ENCODE results near the gene KCTD21.

KCTD21 gene

GRCh38 chr11:78228467-78228866 lies 40.0 kb upstream of the KCTD21 start:
- H3K4me1 ChIP-seq (ENCODE audit: insufficient read depth, low read length, severe bottlenecking), result peaks cover 4% of the 10 kb centered on the region
- TF ChIP-seq EZH2 (IDR thresholded peaks at IDR 0.05; ENCODE audit: borderline replicate concordance, low read length), result no peak
- TF ChIP-seq, protein P1, sequence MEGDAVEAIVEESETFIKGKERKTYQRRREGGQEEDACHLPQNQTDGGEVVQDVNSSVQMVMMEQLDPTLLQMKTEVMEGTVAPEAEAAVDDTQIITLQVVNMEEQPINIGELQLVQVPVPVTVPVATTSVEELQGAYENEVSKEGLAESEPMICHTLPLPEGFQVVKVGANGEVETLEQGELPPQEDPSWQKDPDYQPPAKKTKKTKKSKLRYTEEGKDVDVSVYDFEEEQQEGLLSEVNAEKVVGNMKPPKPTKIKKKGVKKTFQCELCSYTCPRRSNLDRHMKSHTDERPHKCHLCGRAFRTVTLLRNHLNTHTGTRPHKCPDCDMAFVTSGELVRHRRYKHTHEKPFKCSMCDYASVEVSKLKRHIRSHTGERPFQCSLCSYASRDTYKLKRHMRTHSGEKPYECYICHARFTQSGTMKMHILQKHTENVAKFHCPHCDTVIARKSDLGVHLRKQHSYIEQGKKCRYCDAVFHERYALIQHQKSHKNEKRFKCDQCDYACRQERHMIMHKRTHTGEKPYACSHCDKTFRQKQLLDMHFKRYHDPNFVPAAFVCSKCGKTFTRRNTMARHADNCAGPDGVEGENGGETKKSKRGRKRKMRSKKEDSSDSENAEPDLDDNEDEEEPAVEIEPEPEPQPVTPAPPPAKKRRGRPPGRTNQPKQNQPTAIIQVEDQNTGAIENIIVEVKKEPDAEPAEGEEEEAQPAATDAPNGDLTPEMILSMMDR (IDR thresholded peaks at IDR 0.05; ENCODE audit: low read length), result peak; percentile 64

DNA sequence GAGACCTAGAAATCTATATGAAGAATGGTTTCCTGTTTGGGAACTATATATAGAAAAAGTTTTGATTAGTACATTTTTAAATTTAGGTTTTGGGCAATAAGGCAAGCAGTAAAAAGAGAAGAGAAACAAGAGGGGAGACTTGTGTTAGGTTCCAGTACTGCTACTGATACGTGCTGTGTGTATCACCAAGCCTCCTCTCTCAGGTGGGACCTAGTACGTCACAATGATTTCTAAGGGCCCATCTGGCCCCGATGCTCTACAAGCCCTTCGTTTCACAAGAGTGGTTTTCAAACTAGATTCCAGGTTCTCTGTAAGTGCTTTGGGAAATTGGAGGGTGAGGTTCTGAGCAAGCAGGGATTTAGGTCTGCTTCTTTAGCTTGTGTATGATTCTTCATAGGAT lies 39.5 kb upstream of the KCTD21 start:
- H3F3A ChIP-seq (ENCODE audit: insufficient read depth, low read length), result no peaks in the 10 kb centered on the region
- no peaks in the 10 kb centered on the region for H3K9me3 ChIP-seq (ENCODE audit: low read length)
- peaks cover 7% of the 10 kb centered on the region for H3K4me1 ChIP-seq (ENCODE audit: insufficient read depth, low read length, severe bottlenecking)
- no peak overlapping the region for H3K4me2 ChIP-seq (ENCODE audit: low read length)
- no peak overlapping the region for H3K4me3 ChIP-seq (ENCODE audit: low read depth, low read length, poor library complexity, severe bottlenecking)
- H3K9ac ChIP-seq (ENCODE audit: low read length), result no peak overlapping the region
- TF ChIP-seq EZH2 (IDR thresholded peaks at IDR 0.05; ENCODE audit: borderline replicate concordance, low read length), result no peak
- TF ChIP-seq, protein P1 (IDR thresholded peaks at IDR 0.05; ENCODE audit: low read length), result no peak
- no peak overlapping the region for H2AFZ ChIP-seq (ENCODE audit: low read length)
- no peaks in the 10 kb centered on the region for H3K9me2 ChIP-seq (ENCODE audit: low read depth, low read length)
- H4K20me1 ChIP-seq (ENCODE audit: insufficient read depth, low read length), result no peaks in the 10 kb centered on the region
- H3K27me3 ChIP-seq (ENCODE audit: insufficient read depth, low read length), result no peaks in the 10 kb centered on the region
- no peaks in the 10 kb centered on the region for H3K79me2 ChIP-seq (ENCODE audit: insufficient read depth, low read length)
- H3K36me3 ChIP-seq (ENCODE audit: insufficient read depth, low read length), result no peaks in the 10 kb centered on the region
- no peak overlapping the region for H3K27ac ChIP-seq (ENCODE audit: low read depth, low read length, poor library complexity, severe bottlenecking)

More at GRCh38 chr11:78228467-78228866, 40.0 kb upstream of the KCTD21 start:
- H3K79me2 ChIP-seq (ENCODE audit: insufficient read depth, low read length), result no peaks in the 10 kb centered on the region
- no peaks in the 10 kb centered on the region for H3F3A ChIP-seq (ENCODE audit: insufficient read depth, low read length)
- H3K9me2 ChIP-seq (ENCODE audit: low read depth, low read length), result no peaks in the 10 kb centered on the region
- no peak overlapping the region for H2AFZ ChIP-seq (ENCODE audit: low read length)
- H3K27ac ChIP-seq (ENCODE audit: low read depth, low read length, poor library complexity, severe bottlenecking), result no peak overlapping the region
- H3K4me3 ChIP-seq (ENCODE audit: low read depth, low read length, poor library complexity, severe bottlenecking), result no peak overlapping the region
- no peak overlapping the region for H3K9ac ChIP-seq (ENCODE audit: low read length)
- no peaks in the 10 kb centered on the region for H3K27me3 ChIP-seq (ENCODE audit: insufficient read depth, low read length)
- H3K36me3 ChIP-seq (ENCODE audit: insufficient read depth, low read length), result no peaks in the 10 kb centered on the region
- H3K4me2 ChIP-seq (ENCODE audit: low read length), result no peak overlapping the region
- H4K20me1 ChIP-seq (ENCODE audit: insufficient read depth, low read length), result no peaks in the 10 kb centered on the region
- H3K9me3 ChIP-seq (ENCODE audit: low read length), result no peaks in the 10 kb centered on the region

DNA sequence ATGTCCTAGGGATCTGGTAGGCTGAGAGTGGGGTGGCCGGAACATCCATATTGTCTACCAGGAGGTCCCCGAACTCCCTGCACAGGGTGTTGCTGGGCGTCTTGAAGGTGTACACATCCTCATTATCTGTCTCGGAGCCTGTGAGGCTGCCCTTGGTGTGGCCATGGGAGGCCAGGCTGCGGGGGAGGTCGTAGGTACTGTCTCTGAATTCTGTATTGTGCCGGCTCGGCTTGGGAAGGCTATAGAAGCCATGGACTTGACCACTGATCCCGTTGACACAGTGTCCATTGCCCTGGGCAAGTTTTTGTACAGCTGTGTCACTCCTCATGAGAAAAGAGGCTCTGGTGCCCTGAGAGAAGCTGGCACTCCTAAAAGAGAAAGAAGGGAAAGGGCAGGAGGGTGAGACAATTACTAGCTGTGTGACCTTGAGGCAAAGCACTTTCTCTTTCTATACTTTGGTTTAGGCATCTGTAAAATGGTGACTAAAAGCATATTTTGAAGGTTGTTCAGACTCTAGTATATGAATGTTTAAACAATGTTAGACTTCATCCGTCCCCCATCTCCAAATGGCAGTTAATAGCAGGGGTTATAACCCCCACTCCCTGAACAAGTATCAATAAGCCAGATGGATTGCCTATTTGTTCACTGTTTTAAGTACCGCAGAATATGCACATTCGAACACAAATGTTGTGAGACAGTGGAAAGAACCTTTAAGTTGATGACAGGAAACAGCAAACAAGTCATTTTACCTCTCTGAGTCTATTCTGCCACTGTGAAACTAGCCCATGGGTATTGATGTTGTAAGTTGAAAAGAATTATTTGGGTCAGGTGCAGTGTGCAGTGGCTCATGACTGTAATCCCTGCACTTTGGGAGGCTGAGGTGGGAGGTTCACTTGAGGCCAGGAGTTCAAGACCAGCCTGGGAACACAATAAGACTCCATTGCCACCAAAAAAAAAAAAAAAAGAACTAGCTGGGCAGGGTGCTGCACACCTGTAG lies 38.6 kb upstream of the KCTD21 start:
- no peak overlapping the region for H3K4me2 ChIP-seq (ENCODE audit: low read length)

More for the DNA sequence above, 38.6 kb upstream of the KCTD21 start:
- Histone ChIP-seq H3F3A (ENCODE audit: insufficient read depth, low read length) (no peaks in the 10 kb centered on the region), H3K79me2 (ENCODE audit: insufficient read depth, low read length) (no peaks in the 10 kb centered on the region), H3K36me3 (ENCODE audit: insufficient read depth, low read length) (no peaks in the 10 kb centered on the region), H3K9me3 (ENCODE audit: low read length) (no peaks in the 10 kb centered on the region), H4K20me1 (ENCODE audit: insufficient read depth, low read length) (no peaks in the 10 kb centered on the region), H2AFZ (ENCODE audit: low read length) (no peak overlapping the region), H3K4me3 (ENCODE audit: low read depth, low read length, poor library complexity, severe bottlenecking) (no peak overlapping the region), H3K9me2 (ENCODE audit: low read depth, low read length) (no peaks in the 10 kb centered on the region), H3K4me1 (ENCODE audit: insufficient read depth, low read length, severe bottlenecking) (peaks cover 7% of the 10 kb centered on the region), H3K9ac (ENCODE audit: low read length) (no peak overlapping the region), H3K27ac (ENCODE audit: low read depth, low read length, poor library complexity, severe bottlenecking) (no peak overlapping the region), H3K27me3 (ENCODE audit: insufficient read depth, low read length) (no peaks in the 10 kb centered on the region)
- TF ChIP-seq, protein P1 (IDR thresholded peaks at IDR 0.05; ENCODE audit: low read length), result no peak
- TF ChIP-seq EZH2 (IDR thresholded peaks at IDR 0.05; ENCODE audit: borderline replicate concordance, low read length), result no peak

Data from OCI-LY1 (cell line).